ENCODE results near the gene KNSTRN.

Gene KNSTRN

GRCh38 chr15:40369971-40370370 is 12.6 kb upstream of the KNSTRN start:
- H3K36me3 ChIP-seq (ENCODE audit: control insufficient read depth, insufficient read depth, low read length): no peaks in the 10 kb centered on the region
- TF ChIP-seq CTCF (IDR thresholded peaks at IDR 0.05; ENCODE audit: insufficient read depth, low read length, poor library complexity, severe bottlenecking): no peak
- no peak for DNase-seq (ENCODE audit: extremely low read depth, insufficient read length)
- H3K4me3 ChIP-seq (replicated peaks; ENCODE audit: low read depth, low read length): no peak overlapping the region
- no peaks in the 10 kb centered on the region; the same call in 1 of the 2 replicates for H3K27me3 ChIP-seq (replicated peaks; ENCODE audit: control insufficient read depth, insufficient read depth, low read length)

- Histone ChIP-seq H3K36me3 (ENCODE audit: control insufficient read depth, insufficient read depth, low read length) (no peaks in the 10 kb centered on the region), H3K27me3 (replicated peaks; ENCODE audit: control insufficient read depth, insufficient read depth, low read length) (no peaks in the 10 kb centered on the region), H3K4me3 (replicated peaks; ENCODE audit: low read depth, low read length) (no peak overlapping the region)
- DNase-seq (ENCODE audit: extremely low read depth, insufficient read length): no peak
- TF ChIP-seq CTCF (IDR thresholded peaks at IDR 0.05; ENCODE audit: insufficient read depth, low read length, poor library complexity, severe bottlenecking): no peak
Observed at GRCh38 chr15:40372981-40373380, 9.5 kb upstream of the KNSTRN start.

GRCh38 chr15:40377606-40378005 is 4.9 kb upstream of the KNSTRN start:
- no peak for TF ChIP-seq CTCF (IDR thresholded peaks at IDR 0.05; ENCODE audit: insufficient read depth, low read length, poor library complexity, severe bottlenecking)
- H3K36me3 ChIP-seq (ENCODE audit: control insufficient read depth, insufficient read depth, low read length): no peaks in the 10 kb centered on the region
- H3K4me3 ChIP-seq (replicated peaks; ENCODE audit: low read depth, low read length): no peak overlapping the region
- DNase-seq (ENCODE audit: extremely low read depth, insufficient read length): no peak
- no peaks in the 10 kb centered on the region for H3K27me3 ChIP-seq (replicated peaks; ENCODE audit: control insufficient read depth, insufficient read depth, low read length)

GRCh38 chr15:40379374-40379773 is 3.1 kb upstream of the KNSTRN start:
- no peak for DNase-seq (ENCODE audit: extremely low read depth, insufficient read length)
- no peak for TF ChIP-seq CTCF (IDR thresholded peaks at IDR 0.05; ENCODE audit: insufficient read depth, low read length, poor library complexity, severe bottlenecking)
- Histone ChIP-seq H3K27me3 (replicated peaks; ENCODE audit: control insufficient read depth, insufficient read depth, low read length) (no peaks in the 10 kb centered on the region), H3K4me3 (replicated peaks; ENCODE audit: low read depth, low read length) (no peak overlapping the region), H3K36me3 (ENCODE audit: control insufficient read depth, insufficient read depth, low read length) (no peaks in the 10 kb centered on the region)

GRCh38 chr15:40379853-40380252 is 2.7 kb upstream of the KNSTRN start:
- Histone ChIP-seq H3K4me3 (replicated peaks; ENCODE audit: low read depth, low read length) (no peak overlapping the region), H3K36me3 (ENCODE audit: control insufficient read depth, insufficient read depth, low read length) (no peaks in the 10 kb centered on the region), H3K27me3 (replicated peaks; ENCODE audit: control insufficient read depth, insufficient read depth, low read length) (no peaks in the 10 kb centered on the region)
- DNase-seq (ENCODE audit: extremely low read depth, insufficient read length): no peak
- TF ChIP-seq CTCF (IDR thresholded peaks at IDR 0.05; ENCODE audit: insufficient read depth, low read length, poor library complexity, severe bottlenecking): no peak

GRCh38 chr15:40380636-40381035 is 1.9 kb upstream of the KNSTRN start:
- no peaks in the 10 kb centered on the region; the same call in 1 of the 2 replicates for H3K36me3 ChIP-seq (ENCODE audit: control insufficient read depth, insufficient read depth, low read length)
- DNase-seq (ENCODE audit: extremely low read depth, insufficient read length): no peak
- no peak for TF ChIP-seq CTCF (IDR thresholded peaks at IDR 0.05; ENCODE audit: insufficient read depth, low read length, poor library complexity, severe bottlenecking)
- no peak overlapping the region for H3K4me3 ChIP-seq (replicated peaks; ENCODE audit: low read depth, low read length)
- H3K27me3 ChIP-seq (replicated peaks; ENCODE audit: control insufficient read depth, insufficient read depth, low read length): no peaks in the 10 kb centered on the region

All from GM06990 (cell line).